Middle frontal gyrus (tissue), 1 donor: ENCODE measurements around the gene POU4F3.
"Not testable (repeated sequence)": the region's sequence is repeated elsewhere in the genome, so short reads cannot be mapped to it uniquely, and the experiment has no call there.

Source experiments
- DNase-seq: peaks from one replicate; pipeline ENCODE4 v3.0.0-alpha.2; 2015; ENCODE audit warnings: low spot score; ENCODE audit errors: extremely low spot score

Gene POU4F3

DNA sequence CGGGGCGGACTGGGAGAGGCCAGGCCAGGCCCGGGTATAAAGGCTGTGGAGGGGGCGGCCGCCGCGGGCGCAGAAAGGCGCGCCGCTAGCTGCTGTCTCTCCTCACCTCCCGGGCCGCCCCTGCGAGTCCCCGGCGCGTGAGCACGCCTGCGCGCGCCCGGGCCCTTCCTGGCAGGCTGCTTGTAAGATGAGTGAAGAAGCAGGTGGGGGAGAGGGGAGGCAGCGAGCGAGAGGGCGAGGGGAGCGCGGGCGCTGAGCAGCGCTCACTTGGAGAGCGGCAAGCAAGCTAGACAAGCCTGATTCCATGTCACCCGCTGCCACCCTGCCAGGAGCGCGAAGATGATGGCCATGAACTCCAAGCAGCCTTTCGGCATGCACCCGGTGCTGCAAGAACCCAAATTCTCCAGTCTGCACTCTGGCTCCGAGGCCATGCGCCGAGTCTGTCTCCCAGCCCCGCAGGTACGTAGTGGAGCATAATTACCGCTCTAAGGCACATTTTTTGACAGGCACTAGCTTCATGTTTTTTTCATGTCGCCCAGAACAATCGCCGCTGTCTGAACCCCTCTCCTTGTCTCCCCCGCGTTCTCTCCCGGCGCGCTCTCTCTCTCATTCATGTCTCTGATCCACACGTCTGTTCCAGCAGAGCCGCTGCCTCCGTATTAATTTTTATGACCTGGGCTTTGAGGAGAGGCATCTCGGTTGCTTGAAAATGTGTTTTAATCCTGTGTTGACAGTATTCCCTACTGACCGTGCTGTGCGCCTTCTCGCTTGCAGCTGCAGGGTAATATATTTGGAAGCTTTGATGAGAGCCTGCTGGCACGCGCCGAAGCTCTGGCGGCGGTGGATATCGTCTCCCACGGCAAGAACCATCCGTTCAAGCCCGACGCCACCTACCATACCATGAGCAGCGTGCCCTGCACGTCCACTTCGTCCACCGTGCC, at the start of gene POU4F3:
Gene POU4F3, plus strand, starts transcription at position 66 of the 941 bp plus-strand sequence. Its CDS starts 274 bp downstream, at position 340.
- no peak for DNase-seq

GRCh38 chr5:146290318-146290717, 48.3 kb upstream of the POU4F3 start:
- no peak for DNase-seq

DNA sequence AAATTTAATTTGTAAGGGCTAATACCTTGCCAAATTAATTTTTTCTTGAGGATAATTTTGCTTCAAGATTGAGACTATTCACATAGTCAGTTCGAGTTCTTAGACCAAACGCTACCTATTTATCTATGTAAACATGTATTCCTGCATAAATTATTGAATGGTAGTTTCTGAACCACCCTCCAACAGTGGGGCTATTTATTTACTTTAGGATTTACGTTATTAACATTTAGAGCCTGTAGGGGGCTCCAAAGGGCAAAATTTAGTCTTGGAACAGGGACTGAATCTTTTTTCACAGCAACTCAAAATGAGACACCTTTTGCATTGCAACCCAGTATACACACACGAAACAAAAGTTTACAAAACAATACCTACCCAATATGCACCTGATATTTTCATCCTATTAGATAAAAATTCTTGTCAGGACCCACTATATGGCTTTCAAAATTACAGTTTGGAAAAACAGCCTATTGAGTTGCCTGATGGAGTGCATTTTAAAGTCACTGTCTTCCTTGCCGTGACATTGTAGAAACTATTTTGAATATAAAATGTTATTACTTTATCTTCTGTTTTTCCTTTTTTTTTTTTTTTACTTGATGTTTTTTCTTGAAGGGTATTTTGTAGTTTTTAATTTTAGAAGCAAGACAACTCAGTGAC, 47.1 kb upstream of the POU4F3 start:
- DNase-seq = no peak

DNA sequence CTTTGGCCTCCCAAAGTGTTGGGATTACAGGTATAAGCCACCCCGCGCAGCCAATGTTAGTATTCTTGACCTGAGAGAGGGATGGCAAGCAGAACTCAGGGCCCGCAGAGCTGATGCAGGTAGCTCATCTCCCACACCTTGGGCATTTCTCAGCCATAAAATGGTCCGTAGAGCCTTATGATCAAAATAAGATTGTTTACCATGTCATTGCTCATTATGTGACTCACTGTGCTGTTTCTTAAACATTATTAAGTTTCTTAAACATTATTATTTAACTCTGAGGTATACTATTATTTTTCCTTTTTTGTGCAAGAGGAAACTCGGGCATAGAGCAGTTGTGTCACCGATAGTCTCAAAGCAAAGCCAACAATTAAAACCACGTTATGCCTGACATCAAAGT, 42.4 kb upstream of the POU4F3 start:
- no peak for DNase-seq

- DNase-seq = not testable (repeated sequence)
Observed at GRCh38 chr5:146298920-146299319, 39.7 kb upstream of the POU4F3 start.

DNA sequence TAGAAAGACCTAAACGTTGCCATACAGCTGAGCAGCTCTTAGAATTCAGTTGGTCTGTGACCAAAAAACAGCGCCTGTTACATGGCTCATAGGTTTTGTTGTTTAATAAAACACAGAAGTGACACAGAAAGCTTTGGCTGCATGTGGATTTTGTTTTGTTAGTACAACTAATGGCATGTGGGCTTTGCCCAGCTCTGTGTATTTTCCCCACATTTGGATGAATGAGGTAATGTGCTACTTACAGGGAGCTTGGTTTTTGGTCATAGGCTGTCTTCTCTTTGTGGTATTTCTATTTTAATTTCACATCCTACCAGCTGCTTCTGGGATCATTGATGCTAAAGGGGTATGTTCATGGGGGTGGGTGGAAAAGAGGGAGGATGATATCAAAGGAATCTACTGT, 37.0 kb upstream of the POU4F3 start:
- DNase-seq = no peak

DNA sequence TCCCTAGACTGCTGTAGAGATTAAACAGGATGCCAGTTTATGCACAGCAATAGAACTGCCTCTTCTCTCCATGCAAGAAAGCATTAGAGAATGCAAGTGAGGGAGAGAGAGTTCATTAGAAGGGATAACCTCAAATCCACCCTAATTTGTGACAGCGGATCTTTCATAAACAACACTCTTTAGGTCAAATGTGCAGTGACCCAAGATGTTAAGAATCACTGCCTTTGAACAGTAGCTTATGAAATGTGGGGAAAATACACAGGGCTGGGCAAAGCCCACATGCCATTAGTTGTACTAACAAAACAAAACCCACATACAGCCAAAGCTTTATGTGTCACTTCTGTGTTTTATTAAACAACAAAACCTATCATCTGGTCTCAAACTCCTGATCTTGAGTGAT, 36.2 kb upstream of the POU4F3 start:
- no peak for DNase-seq

DNA sequence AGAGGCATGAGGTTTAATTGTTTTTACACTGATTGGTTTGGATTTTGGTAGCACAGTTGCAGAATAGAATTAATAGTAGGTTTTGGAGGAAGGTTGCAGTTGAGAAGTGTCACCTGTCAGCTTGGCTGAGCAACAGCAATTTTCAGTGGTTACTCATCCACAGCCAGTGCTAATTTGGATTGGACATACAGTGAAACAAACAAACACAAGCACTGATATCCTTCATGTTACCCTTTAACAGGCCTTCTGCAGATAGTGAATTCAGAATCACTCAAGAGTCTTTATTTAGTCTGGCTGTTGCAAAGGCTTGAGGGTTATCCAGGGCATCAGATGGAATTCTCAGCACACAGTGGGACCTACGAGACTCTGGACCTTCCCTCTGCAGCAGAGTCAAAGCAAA, 31.8 kb upstream of the POU4F3 start:
- no peak for DNase-seq

GRCh38 chr5:146307796-146308195, 30.8 kb upstream of the POU4F3 start:
- no peak for DNase-seq

DNA sequence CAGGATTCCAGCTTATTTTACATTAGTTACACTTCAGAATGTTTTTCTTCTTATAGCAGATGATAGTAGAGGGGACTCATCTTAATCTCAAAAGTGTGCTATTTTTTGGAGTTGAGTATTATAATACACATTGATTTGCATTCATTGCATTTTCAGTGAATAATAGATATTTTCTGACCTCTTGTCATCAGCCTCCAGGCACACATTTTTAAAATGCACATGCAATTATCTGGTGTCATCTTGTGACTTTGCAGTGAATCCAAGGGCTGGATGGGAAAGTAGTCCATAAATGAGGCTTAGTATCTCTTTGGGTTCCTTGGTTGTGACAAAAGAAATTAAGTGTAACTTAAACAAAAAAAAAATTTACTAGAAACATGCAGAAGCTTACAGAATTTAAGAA, 28.1 kb upstream of the POU4F3 start:
- DNase-seq = no peak

DNA sequence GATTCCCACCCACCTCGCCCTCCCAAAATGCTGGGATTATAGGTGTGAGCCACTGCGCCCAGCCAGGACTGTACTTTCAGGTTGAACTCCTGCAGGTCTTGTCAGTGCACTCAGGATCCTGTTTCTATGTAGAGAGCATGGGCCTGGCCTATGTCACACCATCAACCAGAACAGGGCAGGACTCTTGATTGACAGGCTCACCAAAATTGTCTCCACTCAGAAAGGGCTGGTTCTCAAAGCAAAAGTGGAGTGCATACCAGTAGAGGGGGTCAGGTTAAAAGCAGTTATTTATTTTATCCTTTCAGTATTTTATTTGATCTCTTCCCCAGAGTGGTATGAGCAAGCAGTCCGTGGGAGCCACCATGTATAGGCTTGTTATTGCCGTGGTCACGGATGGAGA, 27.4 kb upstream of the POU4F3 start:
- DNase-seq = no peak

DNA sequence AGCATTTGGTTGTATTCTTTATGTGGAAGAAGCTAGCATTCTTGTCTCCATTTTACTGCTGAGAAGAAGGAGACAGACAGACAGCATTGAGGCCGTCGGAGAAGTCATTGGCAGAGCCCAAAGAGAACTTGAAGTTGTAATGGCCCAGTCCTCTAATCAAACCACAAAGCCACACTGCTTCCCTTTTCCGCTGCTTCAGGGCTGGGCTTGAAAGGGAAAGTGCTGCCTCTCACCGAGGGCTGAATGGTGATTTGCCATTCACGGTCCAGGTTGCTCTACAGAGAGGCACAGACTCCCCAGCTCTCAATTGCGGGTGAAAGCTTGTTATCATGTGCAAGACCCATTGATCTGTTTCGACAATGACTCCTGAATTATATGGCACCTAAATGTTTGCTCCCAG, 25.6 kb upstream of the POU4F3 start:
- no peak for DNase-seq

DNA sequence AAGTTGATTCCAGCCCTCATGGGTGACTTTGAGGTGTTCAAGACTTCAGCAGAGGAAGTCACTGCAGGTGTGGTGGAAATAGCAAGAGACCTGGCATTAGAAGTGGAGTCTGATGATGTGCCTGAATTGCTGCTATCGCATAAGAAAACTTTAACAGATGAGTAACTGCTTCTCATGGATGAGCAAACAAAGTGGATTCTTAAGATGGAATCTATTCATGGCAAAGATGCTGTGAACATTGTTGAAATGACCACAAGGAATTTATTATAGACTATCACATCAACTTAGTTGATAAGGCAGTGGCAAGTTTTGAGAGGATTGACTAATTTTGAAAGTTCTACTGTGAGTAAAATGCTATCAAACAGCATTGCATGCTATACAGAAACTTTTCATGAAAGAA, 17.1 kb upstream of the POU4F3 start:
- DNase-seq = no peak

DNA sequence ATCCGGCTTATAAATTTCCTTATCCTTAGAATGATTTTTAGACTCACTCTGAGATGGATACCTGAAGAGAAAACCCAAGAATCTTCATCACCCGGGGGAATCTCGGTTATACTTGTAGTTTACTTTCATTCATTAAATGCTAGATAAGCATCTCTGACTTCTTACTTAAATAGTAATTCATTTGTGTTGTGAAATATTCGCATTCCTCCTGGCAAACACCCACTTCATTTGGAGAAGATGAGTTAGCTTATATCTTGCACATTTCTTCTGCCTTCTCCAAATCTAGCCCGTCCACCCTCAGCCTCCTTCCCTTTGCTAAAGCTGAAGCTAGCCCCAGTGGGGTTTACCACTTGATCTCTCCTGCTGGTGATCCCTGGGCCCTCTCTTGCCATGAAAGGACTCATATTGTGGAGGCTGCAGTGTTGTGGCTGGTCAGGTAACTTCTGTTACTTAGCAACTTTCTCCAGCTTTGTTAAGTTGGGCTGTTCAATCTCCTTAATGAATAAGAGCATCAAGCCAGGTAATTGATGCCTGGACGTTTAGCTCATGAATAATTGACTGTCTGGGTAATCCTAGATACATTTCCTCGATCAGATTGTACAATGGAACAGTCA, 11.3 kb upstream of the POU4F3 start:
- no peak for DNase-seq

DNA sequence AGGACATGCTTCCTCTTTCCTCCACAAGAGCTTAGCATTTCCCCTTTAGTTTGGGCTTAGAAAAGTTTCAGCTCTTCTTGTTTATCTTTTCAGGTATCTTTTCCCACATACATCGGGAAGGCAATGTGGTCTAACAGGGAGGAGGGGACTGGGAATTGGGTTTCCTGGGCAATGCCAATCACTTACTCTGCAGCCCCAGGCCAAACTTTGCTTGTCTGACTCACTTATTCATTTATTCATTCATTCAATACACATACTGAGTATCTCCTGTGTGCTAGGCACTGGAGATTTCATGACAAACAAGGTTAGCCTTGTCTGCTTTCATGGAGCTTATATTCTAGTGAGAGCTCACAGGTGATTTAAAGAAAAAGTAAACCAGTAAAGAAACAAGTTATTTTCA, 10.7 kb upstream of the POU4F3 start:
- DNase-seq = no peak

- DNase-seq = no peak
Observed at GRCh38 chr5:146329697-146330096, 8.9 kb upstream of the POU4F3 start.

DNA sequence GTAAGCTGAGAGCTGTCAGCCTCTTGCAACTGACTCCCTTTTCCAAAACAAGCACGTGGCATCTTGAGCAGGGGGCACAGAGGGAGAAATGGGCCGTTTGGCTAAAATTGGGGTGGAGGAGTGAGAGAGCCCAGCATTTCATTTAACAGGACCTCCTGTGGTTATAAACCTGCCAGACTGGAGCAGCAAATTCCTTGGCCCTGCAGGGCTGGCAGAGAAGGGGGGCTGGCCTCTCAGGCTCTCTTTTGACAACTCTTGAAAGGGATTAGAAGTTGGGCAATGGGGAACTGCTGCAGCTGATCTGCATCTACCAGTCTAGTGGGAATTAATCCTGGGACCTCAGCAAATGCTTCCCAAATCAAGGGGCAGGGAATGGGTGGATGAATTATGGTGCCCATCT, 7.2 kb upstream of the POU4F3 start:
- no peak for DNase-seq

DNA sequence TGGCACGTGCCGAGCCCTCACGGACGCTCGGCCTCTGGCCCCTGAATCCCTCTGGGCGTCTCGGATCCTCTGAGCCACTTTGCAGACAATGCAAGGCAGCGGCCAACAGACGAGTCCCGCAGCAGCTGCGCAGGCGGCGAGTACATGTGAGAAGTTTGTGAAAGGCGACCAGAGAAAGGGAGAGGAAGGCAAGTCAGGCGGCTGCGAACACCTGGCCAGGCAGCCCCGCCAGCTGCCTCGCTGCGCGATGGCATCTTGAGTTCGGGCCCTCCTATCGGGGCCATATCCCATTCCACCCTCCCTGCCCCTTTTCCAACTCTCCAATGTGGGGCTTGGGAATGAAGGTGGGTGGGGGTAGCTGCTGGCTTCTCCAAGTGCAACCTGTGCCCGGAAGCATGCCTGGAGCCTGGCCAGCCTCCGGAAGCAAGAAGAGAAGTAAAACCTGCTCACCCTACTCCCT, 4.5 kb upstream of the POU4F3 start:
- DNase-seq = no peak

GRCh38 chr5:146336197-146336596, 2.4 kb upstream of the POU4F3 start:
- DNase-seq = no peak

DNA sequence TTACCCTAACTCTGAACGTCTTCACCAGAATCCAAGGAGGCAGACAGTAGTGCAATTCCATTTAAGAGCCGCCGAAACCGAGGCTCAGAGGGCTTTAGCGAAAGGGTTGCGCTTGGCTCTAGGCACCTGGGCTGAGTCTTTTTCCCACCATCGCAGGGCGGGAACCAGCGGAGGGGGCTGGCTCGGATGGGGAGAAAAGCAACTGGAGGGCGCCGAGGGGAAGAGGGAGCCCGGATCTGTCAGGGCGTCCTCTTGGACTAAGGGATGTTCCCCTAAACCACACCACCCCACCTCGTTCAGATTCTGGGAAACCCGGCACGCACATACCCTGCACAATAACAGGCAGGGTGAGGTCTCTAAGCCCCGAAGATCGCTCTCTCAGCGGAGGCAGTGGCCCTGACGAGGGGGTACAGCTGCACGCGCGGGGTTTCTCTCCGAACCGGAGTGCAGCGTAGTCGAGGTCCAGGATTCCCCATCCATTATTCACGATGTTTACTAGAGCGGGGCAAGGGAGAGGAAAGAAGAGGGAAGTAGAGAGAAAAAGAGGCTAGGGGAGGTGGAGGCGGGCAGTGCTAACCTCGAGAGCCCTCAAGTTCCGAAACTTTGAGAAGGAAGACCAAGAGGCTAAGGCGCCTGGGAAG, 1.3 kb upstream of the POU4F3 start:
- DNase-seq = no peak

- DNase-seq = no peak
Observed at GRCh38 chr5:146337928-146338327, 711 bp upstream of the POU4F3 start.
